Measurements from ENCODE around the gene DISP2. TPM values are rescaled to one million over a fixed set of nuclear protein-coding genes. Genes with fewer than 3 reads are reported as not detected.
A peak's percentile ranks its signal among the peaks of the same experiment; 100 is the strongest.

Gene DISP2
- total RNA-seq, 1 donor from 2014 or later, result under 0.01 TPM

GRCh38 chr15:40330368-40330836 lies 27.6 kb upstream of the DISP2 start:
- Histone ChIP-seq H3K4me3 (ENCODE audit: low read depth, low read length) (no peak overlapping the region), H3K27me3 (ENCODE audit: control insufficient read depth, insufficient read depth, low read length) (no peaks in the 10 kb centered on the region), H3K36me3 (ENCODE audit: control insufficient read depth, insufficient read depth, low read length) (no peaks in the 10 kb centered on the region)
- DNase-seq (ENCODE audit: low read depth), result no peak
- TF ChIP-seq CTCF (IDR thresholded peaks at IDR 0.05; ENCODE audit: insufficient read depth, low read length, severe bottlenecking), result no peak
- FAIRE-seq, result no peak

GRCh38 chr15:40331026-40331425 lies 27.0 kb upstream of the DISP2 start:
- TF ChIP-seq CTCF (IDR thresholded peaks at IDR 0.05; ENCODE audit: insufficient read depth, low read length, severe bottlenecking), result no peak
- Histone ChIP-seq H3K27me3 (ENCODE audit: control insufficient read depth, insufficient read depth, low read length) (no peaks in the 10 kb centered on the region), H3K36me3 (ENCODE audit: control insufficient read depth, insufficient read depth, low read length) (no peaks in the 10 kb centered on the region), H3K4me3 (ENCODE audit: low read depth, low read length) (no peak overlapping the region)
- FAIRE-seq (no peak), DNase-seq (ENCODE audit: low read depth) (no peak)

- no peaks in the 10 kb centered on the region for H3K36me3 ChIP-seq (ENCODE audit: control insufficient read depth, insufficient read depth, low read length)
- no peak overlapping the region for H3K4me3 ChIP-seq (ENCODE audit: low read depth, low read length)
- no peaks in the 10 kb centered on the region for H3K27me3 ChIP-seq (ENCODE audit: control insufficient read depth, insufficient read depth, low read length)
- TF ChIP-seq CTCF (IDR thresholded peaks at IDR 0.05; ENCODE audit: insufficient read depth, low read length, severe bottlenecking), result no peak
- FAIRE-seq (no peak), DNase-seq (ENCODE audit: low read depth) (no peak)
Observed at GRCh38 chr15:40331637-40332036, 26.4 kb upstream of the DISP2 start.

- H3K4me3 ChIP-seq (ENCODE audit: low read depth, low read length), result no peak overlapping the region
Observed at GRCh38 chr15:40332113-40332781, 25.8 kb upstream of the DISP2 start.

GRCh38 chr15:40333922-40334492 lies 24.0 kb upstream of the DISP2 start:
- Histone ChIP-seq H3K27me3 (ENCODE audit: control insufficient read depth, insufficient read depth, low read length) (no peaks in the 10 kb centered on the region), H3K4me3 (ENCODE audit: low read depth, low read length) (no peak overlapping the region), H3K36me3 (ENCODE audit: control insufficient read depth, insufficient read depth, low read length) (no peaks in the 10 kb centered on the region)
- DNase-seq (ENCODE audit: low read depth), result peak; percentile 63
- no peak for FAIRE-seq
- no peak for TF ChIP-seq CTCF (IDR thresholded peaks at IDR 0.05; ENCODE audit: insufficient read depth, low read length, severe bottlenecking)

More at GRCh38 chr15:40332113-40332781, 25.8 kb upstream of the DISP2 start:
- FAIRE-seq, result no peak
- no peaks in the 10 kb centered on the region for H3K36me3 ChIP-seq (ENCODE audit: control insufficient read depth, insufficient read depth, low read length)
- no peak for TF ChIP-seq CTCF (IDR thresholded peaks at IDR 0.05; ENCODE audit: insufficient read depth, low read length, severe bottlenecking)
- no peak for DNase-seq (ENCODE audit: low read depth)
- H3K27me3 ChIP-seq (ENCODE audit: control insufficient read depth, insufficient read depth, low read length), result no peaks in the 10 kb centered on the region

All from bronchial epithelial cell (primary cell).